ENCODE results near the gene AMY2B. TPM values are rescaled to one million over a fixed set of nuclear protein-coding genes. Genes with fewer than 3 reads are reported as not detected.
"Not testable (repeated sequence)": the region's sequence is repeated elsewhere in the genome, so short reads cannot be mapped to it uniquely, and the experiment has no call there.

The AMY2B gene
- total RNA-seq: 53.7 TPM

- intact Hi-C loops (cut with DNase I); ATAC-seq; DNase-seq (ENCODE audit: low spot score): not testable (repeated sequence)
Observed at GRCh38 chr1:103571289-103571688, at the start of gene AMY2B. Gene AMY2B, plus strand, starts transcription at chr1:103571589. Its CDS starts 14 bp downstream, at chr1:103571603.

GRCh38 chr1:103523346-103523745, 48.0 kb upstream of the AMY2B start:
- no peak for ATAC-seq
- intact Hi-C loops (cut with DNase I): no loop called here
- no peak for DNase-seq (ENCODE audit: low spot score)

GRCh38 chr1:103525114-103525606, 46.2 kb upstream of the AMY2B start:
- DNase-seq (ENCODE audit: low spot score): no peak
- intact Hi-C loops (cut with DNase I): no loop called here
- ATAC-seq: peak; percentile 84

- intact Hi-C loops (cut with DNase I): no loop called here
Observed at GRCh38 chr1:103525607-103526507, 45.5 kb upstream of the AMY2B start, which contains the start of gene RNPC3. Gene RNPC3, plus strand, starts transcription at chr1:103525699. Its CDS starts 372 bp downstream, at chr1:103526071.

GRCh38 chr1:103527331-103527730, 44.1 kb upstream of the AMY2B start:
- ATAC-seq (no peak), DNase-seq (ENCODE audit: low spot score) (no peak)
- intact Hi-C loops (cut with DNase I): no loop called here

More at GRCh38 chr1:103525607-103526507, 45.5 kb upstream of the AMY2B start, which contains the start of gene RNPC3:
- ATAC-seq (peak; percentile 96), DNase-seq (ENCODE audit: low spot score) (peak; percentile 93)

- intact Hi-C loops (cut with DNase I): no loop called here
- ATAC-seq: no peak
- no peak for DNase-seq (ENCODE audit: low spot score)
Observed at GRCh38 chr1:103529746-103530145, 41.6 kb upstream of the AMY2B start.

- no peak for DNase-seq (ENCODE audit: low spot score)
- no peak for ATAC-seq
- intact Hi-C loops (cut with DNase I): no loop called here
Observed at GRCh38 chr1:103538226-103538625, 33.2 kb upstream of the AMY2B start.

GRCh38 chr1:103541431-103541830, 30.0 kb upstream of the AMY2B start:
- ATAC-seq (no peak), DNase-seq (ENCODE audit: low spot score) (no peak)
- intact Hi-C loops (cut with DNase I): no loop called here

- intact Hi-C loops (cut with DNase I): no loop called here
- ATAC-seq (no peak), DNase-seq (ENCODE audit: low spot score) (no peak)
Observed at GRCh38 chr1:103546496-103546895, 24.9 kb upstream of the AMY2B start.

- ATAC-seq (no peak), DNase-seq (ENCODE audit: low spot score) (no peak)
- intact Hi-C loops (cut with DNase I): no loop called here
Observed at GRCh38 chr1:103547840-103548239, 23.5 kb upstream of the AMY2B start.

- ATAC-seq (no peak), DNase-seq (ENCODE audit: low spot score) (no peak)
- intact Hi-C loops (cut with DNase I): no loop called here
Observed at GRCh38 chr1:103560427-103560826, 11.0 kb upstream of the AMY2B start.

- ATAC-seq; intact Hi-C loops (cut with DNase I); DNase-seq (ENCODE audit: low spot score): not testable (repeated sequence)
Observed at GRCh38 chr1:103561124-103561523, 10.3 kb upstream of the AMY2B start.

GRCh38 chr1:103561643-103562395, 9.6 kb upstream of the AMY2B start:
- DNase-seq (ENCODE audit: low spot score): no peak
- ATAC-seq: peak; percentile 90
- intact Hi-C loops (cut with DNase I): no loop called here

GRCh38 chr1:103563056-103563455, 8.3 kb upstream of the AMY2B start:
- DNase-seq (ENCODE audit: low spot score) (no peak), ATAC-seq (no peak)
- intact Hi-C loops (cut with DNase I): no loop called here

GRCh38 chr1:103569493-103569892, 1.9 kb upstream of the AMY2B start:
- no peak for ATAC-seq
- no peak for DNase-seq (ENCODE audit: low spot score)
- intact Hi-C loops (cut with DNase I): no loop called here

- DNase-seq (ENCODE audit: low spot score) (no peak), ATAC-seq (no peak)
- intact Hi-C loops (cut with DNase I): no loop called here
Observed at GRCh38 chr1:103576065-103576464, 4.7 kb downstream of the AMY2B start.

- intact Hi-C loops (cut with DNase I); ATAC-seq; DNase-seq (ENCODE audit: low spot score): not testable (repeated sequence)
Observed at GRCh38 chr1:103576784-103577183, 5.4 kb downstream of the AMY2B start.

GRCh38 chr1:103582464-103582863, 11.1 kb downstream of the AMY2B start:
- ATAC-seq: no peak
- no peak for DNase-seq (ENCODE audit: low spot score)
- intact Hi-C loops (cut with DNase I): no loop called here

GRCh38 chr1:103583887-103584286, 12.5 kb downstream of the AMY2B start:
- ATAC-seq (no peak), DNase-seq (ENCODE audit: low spot score) (no peak)
- intact Hi-C loops (cut with DNase I): no loop called here

GRCh38 chr1:103584537-103584936, 13.1 kb downstream of the AMY2B start:
- ATAC-seq (no peak), DNase-seq (ENCODE audit: low spot score) (no peak)
- intact Hi-C loops (cut with DNase I): no loop called here

Data from sciatic nerve (tissue), 2 donors.